ENCODE results near the gene NPL.

DNA sequence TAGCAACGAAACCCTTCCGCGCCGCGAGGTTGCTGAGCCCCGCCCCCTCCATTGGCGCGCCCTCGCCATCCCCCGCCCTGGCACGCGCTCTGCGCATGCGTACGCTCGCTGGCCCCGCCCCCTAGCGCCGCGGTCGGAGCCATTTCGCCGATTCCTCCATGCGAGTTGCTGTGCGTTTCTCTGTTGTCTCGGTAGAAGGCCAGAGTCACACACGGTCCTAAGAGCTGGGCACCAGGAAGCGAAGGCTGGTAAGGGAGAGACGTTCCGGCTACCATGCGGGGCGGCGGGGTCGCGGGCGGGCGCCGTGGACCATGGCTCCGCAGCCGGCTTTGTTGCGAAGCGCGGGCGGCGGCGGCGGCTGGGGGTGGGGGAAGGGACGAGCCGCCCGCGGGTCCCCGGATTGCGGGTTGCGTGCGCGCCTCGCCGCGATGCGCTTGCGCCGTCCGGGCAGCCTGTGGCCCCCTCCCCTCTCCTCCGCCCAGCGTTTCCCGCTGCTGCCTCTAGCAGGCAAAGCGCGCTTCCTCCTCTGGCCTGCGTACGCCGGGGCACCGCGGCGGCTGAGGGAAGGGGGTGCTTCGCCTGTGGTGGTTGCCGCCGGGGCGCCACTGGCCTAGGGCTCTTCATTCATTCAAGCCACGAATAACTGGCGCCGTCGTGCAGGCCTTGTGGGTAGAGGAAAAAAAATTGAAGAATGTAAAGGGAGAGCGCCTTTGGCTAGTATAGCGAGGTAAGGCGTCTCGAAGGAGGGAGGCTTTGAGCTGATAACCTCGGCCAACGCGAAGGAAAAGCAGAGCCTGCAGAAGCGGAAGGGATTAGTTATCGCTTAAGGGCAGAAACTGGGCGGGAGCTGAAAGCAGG is 49.9 kb downstream of the NPL start, which contains the start of gene DHX9:
- TF ChIP-seq, protein P1, sequence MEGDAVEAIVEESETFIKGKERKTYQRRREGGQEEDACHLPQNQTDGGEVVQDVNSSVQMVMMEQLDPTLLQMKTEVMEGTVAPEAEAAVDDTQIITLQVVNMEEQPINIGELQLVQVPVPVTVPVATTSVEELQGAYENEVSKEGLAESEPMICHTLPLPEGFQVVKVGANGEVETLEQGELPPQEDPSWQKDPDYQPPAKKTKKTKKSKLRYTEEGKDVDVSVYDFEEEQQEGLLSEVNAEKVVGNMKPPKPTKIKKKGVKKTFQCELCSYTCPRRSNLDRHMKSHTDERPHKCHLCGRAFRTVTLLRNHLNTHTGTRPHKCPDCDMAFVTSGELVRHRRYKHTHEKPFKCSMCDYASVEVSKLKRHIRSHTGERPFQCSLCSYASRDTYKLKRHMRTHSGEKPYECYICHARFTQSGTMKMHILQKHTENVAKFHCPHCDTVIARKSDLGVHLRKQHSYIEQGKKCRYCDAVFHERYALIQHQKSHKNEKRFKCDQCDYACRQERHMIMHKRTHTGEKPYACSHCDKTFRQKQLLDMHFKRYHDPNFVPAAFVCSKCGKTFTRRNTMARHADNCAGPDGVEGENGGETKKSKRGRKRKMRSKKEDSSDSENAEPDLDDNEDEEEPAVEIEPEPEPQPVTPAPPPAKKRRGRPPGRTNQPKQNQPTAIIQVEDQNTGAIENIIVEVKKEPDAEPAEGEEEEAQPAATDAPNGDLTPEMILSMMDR (IDR thresholded peaks at IDR 0.05; ENCODE audit: insufficient read depth, low read length, poor library complexity, severe bottlenecking), result no peak
- TF ChIP-seq EZH2phosphoT487 (conservative IDR thresholded peaks at IDR 0.05; ENCODE audit: low read length), result no peak

Data from SU-DHL-6 (cell line).